PC-3 (cell line): ENCODE data around the gene VTI1A.

Source experiments
- CTCF ChIP-seq: fragments of 300-600 bp; sonication (generic); conservative IDR thresholded peaks from 2 replicates; pipeline ENCODE4 v1.5.1; 2017; ENCODE audit warnings: antibody characterized with exemption, low read depth, mild to moderate bottlenecking, low read length
- EZH2 ChIP-seq: fragments of 300-600 bp; sonication (generic); IDR thresholded peaks from one replicate; pipeline ENCODE4 v1.6.1; 2017; ENCODE audit warnings: antibody characterized with exemption, mild to moderate bottlenecking, low read length; ENCODE audit not compliant: unreplicated experiment
- EZH2phosphoT487 ChIP-seq: fragments of 300-600 bp; sonication (generic); IDR thresholded peaks from 2 replicates; pipeline ENCODE4 v1.6.1; 2018; ENCODE audit warnings: mild to moderate bottlenecking, antibody characterized with exemption, low read length, borderline replicate concordance

GRCh38 chr10:112801004-112801403, 354.0 kb downstream of the VTI1A start:
- TF ChIP-seq CTCF = no peak
- no peak for TF ChIP-seq EZH2
- no peak for TF ChIP-seq EZH2phosphoT487
